Measurements from ENCODE around the gene KIF26B.

Gene KIF26B

GRCh38 chr1:245467804-245468203 is 313.0 kb downstream of the KIF26B start:
- Histone ChIP-seq H3K9ac (ENCODE audit: low read length) (no peak overlapping the region), H3K4me2 (ENCODE audit: low read length) (no peak overlapping the region), H3K36me3 (replicated peaks; ENCODE audit: low read depth, low read length) (no peaks in the 10 kb centered on the region), H3K27ac (ENCODE audit: low read length) (no peak overlapping the region), H3K9me3 (ENCODE audit: insufficient read depth, low read length) (no peaks in the 10 kb centered on the region), H3K27me3 (ENCODE audit: low read depth, low read length) (peaks cover 16% of the 10 kb centered on the region), H3K4me1 (ENCODE audit: low read length) (no peaks in the 10 kb centered on the region), H2AFZ (ENCODE audit: low read depth, low read length) (no peak overlapping the region), H3K4me3 (ENCODE audit: low read length) (no peak overlapping the region), H3K79me2 (ENCODE audit: low read length) (no peaks in the 10 kb centered on the region), H4K20me1 (ENCODE audit: insufficient read depth, low read length) (no peaks in the 10 kb centered on the region)
- TF ChIP-seq EZH2phosphoT487 (IDR thresholded peaks at IDR 0.05; ENCODE audit: low read depth) (no peak), CTCF (IDR thresholded peaks at IDR 0.05; ENCODE audit: low read depth, low read length) (no peak)

DNA sequence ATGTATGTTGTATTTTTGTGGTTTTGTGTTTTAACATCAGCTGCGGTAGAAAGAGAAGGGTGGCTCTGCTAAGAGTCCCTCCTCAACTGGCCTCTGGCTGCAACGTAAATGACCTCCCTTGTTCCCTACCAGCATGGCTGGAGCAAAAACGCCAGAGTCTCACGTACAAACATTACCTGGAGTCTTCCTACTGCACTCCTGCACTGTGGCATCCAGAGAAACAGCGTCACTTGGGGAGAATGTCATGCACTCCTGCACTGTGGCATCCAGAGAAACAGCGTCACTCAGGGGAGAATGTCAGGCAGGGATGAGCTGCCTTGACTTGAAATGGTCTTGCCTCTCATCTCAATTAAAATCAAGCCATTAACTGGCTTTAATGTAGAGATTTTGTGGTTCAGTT is 314.2 kb downstream of the KIF26B start:
- Histone ChIP-seq H3K4me2 (ENCODE audit: low read length) (no peak overlapping the region), H3K27ac (ENCODE audit: low read length) (no peak overlapping the region), H3K9me3 (ENCODE audit: insufficient read depth, low read length) (no peaks in the 10 kb centered on the region), H3K79me2 (ENCODE audit: low read length) (no peaks in the 10 kb centered on the region), H3K4me3 (ENCODE audit: low read length) (no peak overlapping the region), H3K9ac (ENCODE audit: low read length) (no peak overlapping the region), H2AFZ (ENCODE audit: low read depth, low read length) (no peak overlapping the region), H3K27me3 (ENCODE audit: low read depth, low read length) (peaks cover 8% of the 10 kb centered on the region; the same call in 1 of the 2 replicates), H4K20me1 (ENCODE audit: insufficient read depth, low read length) (no peaks in the 10 kb centered on the region), H3K4me1 (ENCODE audit: low read length) (peaks cover 9% of the 10 kb centered on the region), H3K36me3 (replicated peaks; ENCODE audit: low read depth, low read length) (no peaks in the 10 kb centered on the region)
- no peak for TF ChIP-seq CTCF (IDR thresholded peaks at IDR 0.05; ENCODE audit: low read depth, low read length)
- TF ChIP-seq EZH2phosphoT487 (IDR thresholded peaks at IDR 0.05; ENCODE audit: low read depth), result no peak

- Histone ChIP-seq H3K27ac (ENCODE audit: low read length) (no peak overlapping the region), H3K4me3 (ENCODE audit: low read length) (no peak overlapping the region), H4K20me1 (ENCODE audit: insufficient read depth, low read length) (no peaks in the 10 kb centered on the region), H3K9me3 (ENCODE audit: insufficient read depth, low read length) (no peaks in the 10 kb centered on the region), H3K36me3 (replicated peaks; ENCODE audit: low read depth, low read length) (no peaks in the 10 kb centered on the region), H3K9ac (ENCODE audit: low read length) (no peak overlapping the region), H3K4me2 (ENCODE audit: low read length) (no peak overlapping the region), H3K4me1 (ENCODE audit: low read length) (peaks cover 9% of the 10 kb centered on the region), H3K79me2 (ENCODE audit: low read length) (no peaks in the 10 kb centered on the region), H3K27me3 (ENCODE audit: low read depth, low read length) (peaks cover 8% of the 10 kb centered on the region; the same call in 1 of the 2 replicates), H2AFZ (ENCODE audit: low read depth, low read length) (no peak overlapping the region)
- TF ChIP-seq CTCF (IDR thresholded peaks at IDR 0.05; ENCODE audit: low read depth, low read length) (no peak), EZH2phosphoT487 (IDR thresholded peaks at IDR 0.05; ENCODE audit: low read depth) (no peak)
These were observed 314.9 kb downstream of the KIF26B start for GRCh38 chr1:245469734-245470133.

DNA sequence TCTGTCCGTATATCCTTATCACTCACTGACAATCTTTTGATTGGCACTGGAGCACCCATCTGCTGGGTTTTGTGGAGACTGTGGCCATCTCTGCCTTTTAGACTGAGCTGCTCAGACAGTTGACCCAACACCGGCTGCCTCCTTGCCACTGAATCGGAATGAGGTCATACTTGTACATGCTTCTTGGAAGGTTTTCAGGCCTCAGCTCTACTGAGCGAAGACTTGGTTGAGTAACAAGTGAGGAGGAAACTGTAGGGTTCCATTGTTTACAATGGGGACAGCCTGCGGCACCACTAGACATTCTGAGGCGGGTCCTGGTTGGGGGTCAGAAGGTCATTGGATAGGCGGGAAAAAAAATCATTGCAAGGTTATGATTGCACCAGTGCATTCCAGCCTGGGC is 320.3 kb downstream of the KIF26B start:
- no peak overlapping the region for H3K9ac ChIP-seq (ENCODE audit: low read length)
- H2AFZ ChIP-seq (ENCODE audit: low read depth, low read length), result no peak overlapping the region
- H3K4me3 ChIP-seq (ENCODE audit: low read length), result no peak overlapping the region
- peaks cover 14% of the 10 kb centered on the region for H3K27me3 ChIP-seq (ENCODE audit: low read depth, low read length)
- no peaks in the 10 kb centered on the region for H3K79me2 ChIP-seq (ENCODE audit: low read length)
- no peaks in the 10 kb centered on the region for H4K20me1 ChIP-seq (ENCODE audit: insufficient read depth, low read length)
- no peak overlapping the region for H3K27ac ChIP-seq (ENCODE audit: low read length)
- peaks cover 11% of the 10 kb centered on the region for H3K4me1 ChIP-seq (ENCODE audit: low read length)
- H3K4me2 ChIP-seq (ENCODE audit: low read length), result no peak overlapping the region
- no peaks in the 10 kb centered on the region for H3K9me3 ChIP-seq (ENCODE audit: insufficient read depth, low read length)
- TF ChIP-seq CTCF (IDR thresholded peaks at IDR 0.05; ENCODE audit: low read depth, low read length), result no peak
- no peak for TF ChIP-seq EZH2phosphoT487 (IDR thresholded peaks at IDR 0.05; ENCODE audit: low read depth)
- H3K36me3 ChIP-seq (replicated peaks; ENCODE audit: low read depth, low read length), result no peaks in the 10 kb centered on the region

Measured in OCI-LY3 (cell line).